DMS79 (cell line): ENCODE data around the gene LDAH.
A peak's percentile ranks its signal among the peaks of the same experiment; 100 is the strongest.
"Not testable (repeated sequence)": the region's sequence is repeated elsewhere in the genome, so short reads cannot be mapped to it uniquely, and the experiment has no call there.

Source experiments
- DNase-seq: peaks from one replicate; lab custom pipeline; 2025; lab: John Stamatoyannopoulos, UW

LDAH gene

DNA sequence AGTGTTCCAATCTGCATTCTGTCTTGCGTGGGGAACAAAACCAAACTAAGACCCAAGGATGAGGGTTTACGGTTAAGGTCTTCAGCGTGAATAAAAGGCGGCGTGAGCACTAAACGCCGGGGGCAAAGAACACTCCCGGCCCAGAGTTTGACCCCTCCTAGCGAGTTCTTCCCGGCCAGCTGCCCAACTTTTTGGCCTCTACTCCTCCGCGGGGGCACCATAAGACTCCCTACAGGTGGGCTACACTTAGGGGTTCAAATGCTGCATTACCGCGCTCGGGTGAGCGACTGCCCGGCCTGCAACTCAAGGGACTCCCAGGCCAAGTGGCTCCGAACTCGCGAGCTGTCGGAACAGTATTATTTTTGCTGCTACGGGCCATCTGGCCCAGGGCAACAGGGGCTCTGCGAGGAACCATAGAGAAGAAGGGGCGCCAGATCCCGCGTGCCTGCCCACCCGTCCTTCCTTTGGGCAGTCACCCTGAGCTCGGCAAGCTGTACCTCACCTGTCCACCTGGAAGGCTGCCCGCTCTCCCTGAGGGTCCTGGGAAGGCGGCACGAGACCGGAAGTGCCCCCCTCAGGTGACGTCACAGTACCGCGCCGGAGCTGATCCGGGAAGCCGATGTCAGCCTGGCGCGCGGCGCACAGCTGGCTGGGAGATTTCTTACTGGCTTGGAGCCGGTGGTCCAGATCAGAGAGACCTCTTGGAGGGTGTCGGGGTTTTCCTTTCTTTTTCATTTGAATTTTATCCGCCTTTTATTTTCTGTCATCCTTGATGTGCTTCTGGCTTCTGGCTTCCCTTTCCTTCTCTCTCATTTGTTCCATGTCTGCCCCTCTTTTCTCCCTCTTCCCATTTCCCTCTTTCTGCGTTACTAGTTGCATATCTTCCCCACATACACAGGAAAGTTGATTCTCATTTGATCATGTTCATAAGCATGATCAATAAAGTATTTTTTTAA is at the start of gene LDAH:
Gene LDAH (minus strand): TSS at position 567 of the 956 bp plus-strand sequence. CDS start 21,638 bp downstream, outside the sequence.
- DNase-seq: peak; percentile 85

DNA sequence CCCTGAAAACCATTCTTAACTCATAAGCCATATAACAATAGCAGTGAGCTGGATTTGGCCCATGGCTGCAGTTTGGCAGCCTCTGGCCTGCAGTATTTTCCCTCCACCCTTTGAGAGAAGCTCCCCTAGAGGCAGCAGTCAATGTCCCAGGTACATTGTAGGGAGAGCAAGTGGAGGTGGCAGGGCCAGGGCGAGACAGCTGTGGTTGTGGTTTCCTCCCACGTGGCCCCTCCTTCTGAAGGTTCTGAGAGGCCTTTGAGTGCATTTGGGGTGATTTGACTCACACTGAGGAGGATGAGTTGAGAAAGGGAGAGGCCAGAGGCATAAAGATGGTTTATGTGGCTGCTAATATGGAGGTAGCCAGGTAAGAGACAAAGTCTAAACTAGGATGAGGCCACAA is 45.5 kb upstream of the LDAH start:
- no peak for DNase-seq

DNA sequence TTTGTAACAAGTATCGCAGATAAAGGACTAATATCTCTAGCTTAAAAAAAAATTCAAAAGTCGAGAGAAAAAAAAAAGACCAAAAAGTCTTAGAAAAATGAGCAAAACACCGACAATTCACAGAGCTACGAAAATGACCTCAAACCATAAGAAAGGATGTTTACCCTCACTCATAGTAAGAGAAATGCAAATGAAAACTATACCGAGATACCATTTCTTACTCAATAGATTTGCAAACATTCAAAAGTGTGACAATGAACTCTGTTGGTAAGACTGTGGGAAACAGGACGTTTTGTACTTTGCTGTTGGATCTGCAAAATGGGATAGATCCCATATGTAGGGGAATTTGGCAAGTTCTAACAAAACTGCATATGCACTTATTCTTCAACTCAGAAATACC is 39.9 kb upstream of the LDAH start:
- no peak for DNase-seq

- no peak for DNase-seq
Measured at GRCh38 chr2:20855456-20855855, 32.6 kb upstream of the LDAH start.

GRCh38 chr2:20852670-20853069 is 29.8 kb upstream of the LDAH start:
- DNase-seq: no peak

DNA sequence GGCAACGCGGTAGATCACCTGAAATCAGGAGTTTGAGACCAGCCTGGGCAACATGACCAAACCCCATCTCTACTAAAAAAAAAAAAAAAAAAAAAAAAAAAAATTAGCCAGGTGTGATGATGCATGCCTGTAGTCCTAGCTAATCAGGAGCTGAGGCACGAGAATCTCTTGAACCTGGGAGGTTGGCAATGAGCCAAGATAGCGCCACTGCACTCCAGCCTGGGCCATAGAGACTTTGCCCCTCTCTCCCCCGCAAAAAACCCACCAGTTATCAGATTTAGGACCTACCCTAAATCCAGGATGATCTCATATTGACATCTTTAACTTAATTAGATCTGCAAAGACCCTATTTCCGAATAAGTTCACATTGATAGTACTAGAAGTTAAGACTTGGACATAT is 29.2 kb upstream of the LDAH start:
- DNase-seq: no peak

DNA sequence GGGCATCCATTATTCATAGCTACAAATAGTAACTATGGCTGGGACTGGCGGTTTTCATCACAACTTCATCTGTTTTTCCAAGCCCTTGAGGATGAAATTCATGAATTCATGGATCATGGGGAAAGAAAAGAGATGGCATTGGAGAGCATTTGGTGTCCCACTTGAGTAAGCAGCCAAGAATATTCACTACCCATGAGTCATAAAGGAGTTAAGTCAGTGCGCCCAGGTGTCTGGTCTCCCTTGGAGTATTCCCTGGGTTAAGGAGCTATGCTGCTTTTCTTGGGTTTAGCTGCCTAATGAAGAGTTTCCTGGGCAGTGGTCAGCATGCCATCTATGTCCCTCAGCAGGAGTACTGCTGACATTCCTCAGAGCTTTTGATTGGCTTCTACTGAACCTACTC is 21.3 kb upstream of the LDAH start:
- DNase-seq: no peak

GRCh38 chr2:20839052-20839451 is 16.2 kb upstream of the LDAH start:
- DNase-seq: no peak

DNA sequence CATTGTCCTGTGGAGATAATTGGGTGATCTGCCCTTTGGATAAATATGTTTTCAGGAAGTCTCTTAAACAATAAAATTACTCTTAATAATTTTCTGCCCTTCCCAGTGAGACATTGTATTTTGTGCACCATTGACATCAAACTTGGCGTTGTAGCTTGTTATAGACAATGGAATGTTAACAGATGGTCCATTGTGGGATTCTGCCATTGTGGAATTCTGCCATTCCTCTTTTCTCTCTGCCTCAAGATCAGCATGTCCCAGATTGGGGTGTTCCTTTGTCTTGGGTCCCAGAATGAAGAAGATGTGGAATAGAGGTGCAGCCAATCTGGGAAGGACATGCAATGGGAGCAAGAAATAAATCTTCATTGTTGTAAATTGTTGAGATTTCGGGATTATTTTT is 15.1 kb upstream of the LDAH start:
- DNase-seq: no peak

- no peak for DNase-seq
Measured at GRCh38 chr2:20836521-20836920, 13.6 kb upstream of the LDAH start.

DNA sequence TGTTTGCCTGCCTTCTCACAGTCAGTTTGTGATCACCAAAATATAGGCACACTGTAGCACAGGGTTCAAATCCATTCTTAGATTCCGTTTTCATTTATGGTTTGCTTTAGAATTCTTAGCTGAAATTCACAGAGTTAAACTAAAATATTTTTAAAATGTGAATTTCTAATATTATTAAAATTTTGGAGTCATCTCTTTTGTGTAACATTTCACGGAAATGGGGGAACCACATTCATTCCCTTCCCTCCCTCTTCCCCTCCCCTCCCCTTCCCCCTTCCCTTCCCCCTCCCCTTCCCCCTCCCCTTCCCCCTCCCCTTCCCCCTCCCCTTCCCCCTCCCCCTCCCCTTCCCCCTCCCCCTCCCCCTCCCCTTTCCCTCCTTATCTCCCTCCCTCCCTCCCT is 11.4 kb upstream of the LDAH start:
- DNase-seq: no peak

- DNase-seq: no peak
Measured at GRCh38 chr2:20832606-20833005, 9.7 kb upstream of the LDAH start.

- no peak for DNase-seq
Measured at GRCh38 chr2:20829861-20830260, 7.0 kb upstream of the LDAH start.

- no peak for DNase-seq
Measured at GRCh38 chr2:20823917-20824316, 1.0 kb upstream of the LDAH start.

- DNase-seq: no peak
Measured at GRCh38 chr2:20818820-20819219, 4.1 kb downstream of the LDAH start.

DNA sequence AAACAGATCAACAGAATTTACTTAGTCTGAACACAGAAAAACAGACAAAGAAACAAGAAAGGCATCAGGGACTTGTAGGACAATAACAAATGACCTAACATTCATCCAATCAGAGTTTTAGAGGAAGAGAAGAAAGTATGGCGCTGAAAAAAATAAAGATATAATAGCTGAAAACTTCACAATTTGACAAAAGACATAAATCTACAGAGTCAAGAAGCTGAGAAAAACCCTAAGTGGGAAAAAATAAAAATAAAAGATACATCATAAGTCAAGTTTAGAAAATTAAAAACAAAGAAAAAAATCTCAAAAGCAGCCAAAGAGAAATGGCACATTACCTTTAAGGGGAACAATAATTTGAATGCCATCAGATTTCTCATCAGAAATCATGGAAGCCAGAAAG is 7.7 kb downstream of the LDAH start:
- no peak for DNase-seq

- DNase-seq: no peak
Measured at GRCh38 chr2:20812779-20813178, 10.1 kb downstream of the LDAH start.

DNA sequence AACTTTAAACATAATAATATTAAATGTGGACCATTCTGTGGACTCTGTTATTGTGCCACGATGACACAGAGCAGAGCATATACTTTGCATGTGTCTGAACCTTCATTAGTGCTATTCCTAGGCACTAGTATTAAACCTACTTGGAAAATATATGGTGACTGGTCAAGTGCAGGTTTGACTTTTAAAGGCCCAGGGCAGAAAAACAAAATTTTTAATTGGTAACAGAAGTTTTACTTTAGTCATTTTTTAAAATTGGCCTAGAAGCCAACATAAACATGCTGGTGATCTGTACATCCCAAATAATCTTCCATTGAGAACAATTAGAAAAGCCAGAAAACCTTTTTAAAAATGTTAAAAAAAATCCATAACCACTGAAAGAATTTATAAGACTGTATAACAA is 16.6 kb downstream of the LDAH start:
- no peak for DNase-seq

- DNase-seq: no peak
Measured at GRCh38 chr2:20803974-20804373, 18.9 kb downstream of the LDAH start.

DNA sequence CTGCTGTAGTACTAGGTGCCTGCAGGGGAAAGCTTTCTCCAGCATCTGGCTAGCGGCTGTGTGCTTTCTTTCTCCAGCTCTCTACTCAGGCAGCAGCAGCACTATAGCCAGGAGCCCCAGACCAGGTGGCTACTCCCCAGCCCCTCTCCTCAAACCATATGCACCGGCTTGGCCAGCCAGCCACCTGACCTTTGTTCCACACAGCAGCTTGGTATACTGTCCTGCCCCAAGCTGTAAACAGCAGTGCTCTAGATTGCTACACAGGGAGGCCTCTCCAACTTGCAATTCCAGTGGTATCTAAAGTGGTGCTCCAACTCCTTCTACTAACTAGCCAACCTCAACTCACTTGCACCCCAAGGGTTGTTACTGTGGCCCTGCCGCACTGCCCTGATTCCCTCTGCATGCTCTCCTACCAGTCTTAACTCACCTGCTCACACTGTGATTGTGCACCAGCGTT is 19.6 kb downstream of the LDAH start:
- DNase-seq: no peak

GRCh38 chr2:20797096-20797495 is 25.8 kb downstream of the LDAH start:
- DNase-seq: no peak

GRCh38 chr2:20796374-20796791 is 26.5 kb downstream of the LDAH start:
- DNase-seq: no peak

GRCh38 chr2:20793944-20794343 is 29.0 kb downstream of the LDAH start:
- DNase-seq: not testable (repeated sequence)
